Activated naive CD4-positive, alpha-beta T cell treated with Interleukin-2 at 50 U/mL for 16 hours (primary cell): ENCODE measurements around the gene POLR2J.
"Not testable (repeated sequence)": the region's sequence is repeated elsewhere in the genome, so short reads cannot be mapped to it uniquely, and the experiment has no call there.

Experiments
- DNase-seq: peaks from one replicate; pipeline ENCODE4 v3.0.0-alpha.2; 2020

Gene POLR2J

GRCh38 chr7:102494473-102495149 is 15.9 kb upstream of the POLR2J start:
- DNase-seq = not testable (repeated sequence)

- peak; percentile 15 for DNase-seq
These were observed 15.3 kb upstream of the POLR2J start for GRCh38 chr7:102494026-102494425.

DNA sequence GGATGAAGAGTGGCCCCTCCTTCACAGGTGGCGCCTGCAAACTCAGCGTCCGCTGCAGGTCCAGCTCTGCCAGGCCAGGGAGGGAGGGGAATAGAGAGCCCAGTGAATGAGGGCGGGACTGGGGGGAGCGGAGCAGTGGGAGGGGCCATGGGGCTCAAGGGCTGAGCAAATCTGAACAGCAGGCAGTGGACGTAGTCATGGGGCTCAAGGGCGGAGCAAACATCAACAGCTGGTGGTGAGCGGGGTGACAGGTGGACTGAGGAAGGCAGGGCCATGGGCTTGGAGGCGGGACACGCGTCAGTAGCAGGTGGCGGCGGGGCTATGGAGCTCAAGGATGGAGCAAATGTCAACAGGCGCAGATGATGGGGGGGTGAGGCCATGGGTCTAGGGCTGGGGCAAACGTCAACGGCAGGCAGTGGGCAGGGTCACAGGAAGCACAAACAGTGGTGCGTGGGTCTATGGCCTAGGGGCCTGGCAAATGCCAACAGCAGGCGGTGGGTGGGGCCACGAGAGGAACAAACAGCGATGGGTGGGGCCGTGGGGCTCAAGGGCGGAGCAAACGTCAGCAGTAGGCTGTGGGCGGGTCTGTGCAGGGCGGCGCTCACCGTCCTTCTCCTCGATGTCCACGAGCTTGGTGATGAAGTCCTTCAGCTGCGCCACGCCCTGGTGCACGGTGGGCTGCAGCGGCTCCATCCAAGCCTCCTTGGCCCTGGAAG is 14.7 kb upstream of the POLR2J start:
- DNase-seq = not testable (repeated sequence)

DNA sequence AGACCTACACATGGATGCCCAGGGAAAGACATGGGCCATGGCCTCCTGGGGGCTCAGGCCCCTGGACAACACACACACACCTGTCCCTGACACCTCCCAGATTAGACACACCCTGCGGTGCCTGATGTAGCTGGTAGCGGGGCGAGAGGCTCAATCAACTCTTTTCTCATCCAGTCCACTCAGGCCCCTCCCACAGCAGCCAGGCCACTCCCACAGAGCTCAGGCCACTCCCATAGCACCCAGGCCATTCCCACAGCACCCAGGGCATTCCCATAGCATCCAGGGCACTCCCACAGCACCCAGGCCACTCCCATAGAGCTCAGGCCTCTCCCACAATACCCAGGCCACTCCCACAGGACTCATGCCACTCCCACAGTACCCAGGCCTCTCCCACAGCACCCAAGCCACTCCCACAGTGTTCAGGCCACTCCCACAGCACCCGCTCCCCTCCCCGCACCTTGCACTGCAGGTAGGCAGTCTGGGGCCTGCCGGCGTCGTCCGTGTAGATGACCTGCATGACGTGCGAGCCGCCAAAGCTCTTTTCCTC is 11.9 kb upstream of the POLR2J start:
- peak; percentile 69 for DNase-seq

- DNase-seq = not testable (repeated sequence)
These were observed 5.6 kb upstream of the POLR2J start for GRCh38 chr7:102484317-102484716.

DNA sequence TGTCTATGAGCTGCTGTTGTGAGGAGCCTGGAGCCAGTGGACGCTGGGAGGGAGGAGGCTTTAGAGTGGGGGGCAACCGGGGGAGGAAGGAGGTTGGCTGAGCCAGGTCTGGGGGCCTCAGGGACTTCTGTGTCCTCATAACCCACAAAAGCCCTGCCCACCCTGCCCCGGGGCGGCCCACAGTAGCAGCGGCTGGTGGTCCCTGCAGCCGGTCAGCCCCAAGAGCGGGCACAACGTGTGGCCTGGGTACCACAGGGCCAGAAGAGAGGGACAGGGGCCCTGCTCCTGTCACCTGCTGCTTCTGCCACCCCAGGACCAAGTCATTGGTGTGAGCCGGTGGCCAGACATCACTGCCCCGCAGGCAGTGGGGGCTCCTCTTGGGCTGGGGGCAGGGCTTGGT is 3.2 kb upstream of the POLR2J start:
- not testable (repeated sequence) for DNase-seq

GRCh38 chr7:102479982-102480637 is 1.4 kb upstream of the POLR2J start:
- DNase-seq = peak; percentile 34

DNA sequence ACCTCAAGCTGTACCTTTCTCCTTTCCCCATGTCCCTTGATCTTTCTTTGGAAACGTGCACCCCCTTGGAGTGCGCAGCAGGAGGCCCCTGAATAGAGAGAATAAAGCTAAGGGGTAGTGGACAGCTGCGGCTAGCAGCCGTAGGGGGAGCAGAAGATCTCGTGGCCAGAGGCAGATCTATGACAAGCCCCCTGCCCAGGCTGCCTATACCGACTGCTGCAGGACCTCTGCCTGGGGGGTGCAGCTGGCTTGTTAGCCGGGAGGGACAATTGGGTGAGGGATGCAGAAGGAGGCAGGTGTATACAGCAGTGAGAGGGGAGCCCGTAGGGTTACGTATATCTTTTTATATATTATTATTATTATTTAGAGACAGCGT is 475 bp upstream of the POLR2J start:
- not testable (repeated sequence) for DNase-seq

- not testable (repeated sequence) for DNase-seq
These were observed 3.8 kb downstream of the POLR2J start for GRCh38 chr7:102474736-102475435.

DNA sequence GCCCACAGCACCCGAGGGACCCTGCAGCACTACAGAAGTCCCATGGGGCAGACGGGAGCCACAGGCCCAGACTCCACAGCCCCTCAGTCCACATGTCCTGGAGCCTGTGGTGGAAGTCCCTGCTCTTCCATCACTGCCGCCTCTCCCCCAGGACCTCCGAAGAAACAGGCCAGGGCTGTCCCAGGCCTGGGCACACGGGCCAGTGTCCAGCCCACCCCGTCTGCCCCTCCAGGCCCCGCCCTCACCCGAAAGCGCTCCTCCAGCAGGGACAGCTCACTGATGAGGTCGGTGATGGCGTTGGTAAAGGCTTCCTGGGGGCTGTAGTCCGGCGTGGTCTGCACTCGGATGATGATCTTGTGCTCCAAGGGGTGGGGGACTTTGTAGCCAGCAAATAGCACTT is 4.6 kb downstream of the POLR2J start:
- not testable (repeated sequence) for DNase-seq

DNA sequence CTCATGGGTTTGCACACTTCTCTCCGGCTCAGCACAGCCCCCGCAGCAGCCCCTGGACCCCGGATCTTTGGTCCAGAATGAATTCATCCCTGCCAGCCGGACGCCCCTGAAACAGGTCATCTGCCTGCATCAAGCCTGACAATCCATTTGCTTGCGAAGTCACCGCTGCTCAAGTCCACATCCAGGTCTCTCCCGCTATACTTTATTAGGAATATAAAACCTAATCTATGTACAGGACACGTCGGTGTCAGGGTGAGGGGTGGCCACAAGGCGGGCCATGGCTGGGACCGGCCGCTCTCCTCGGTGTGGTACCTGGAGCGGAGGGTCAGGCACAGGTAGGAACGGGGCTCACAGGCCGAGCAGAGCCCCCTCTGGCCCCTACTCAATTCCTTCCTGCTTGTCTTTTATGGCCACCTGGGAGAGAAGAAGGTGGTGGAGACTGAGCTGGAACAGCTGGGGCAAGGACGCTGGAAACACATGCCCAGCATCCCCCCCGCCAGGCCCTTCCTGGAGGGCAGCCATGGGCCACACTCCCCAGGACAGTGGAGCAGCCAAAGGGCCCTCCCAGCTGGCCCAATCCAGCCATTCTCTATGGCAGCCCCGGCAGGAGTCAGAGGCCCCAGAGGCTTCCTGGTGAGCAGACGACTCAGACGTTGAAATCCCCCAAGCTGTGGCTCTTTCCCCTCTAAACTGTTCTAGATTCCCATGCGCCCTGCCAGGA is 5.3 kb downstream of the POLR2J start:
- no peak for DNase-seq

- DNase-seq = no peak
These were observed 6.3 kb downstream of the POLR2J start for GRCh38 chr7:102472126-102473041.

DNA sequence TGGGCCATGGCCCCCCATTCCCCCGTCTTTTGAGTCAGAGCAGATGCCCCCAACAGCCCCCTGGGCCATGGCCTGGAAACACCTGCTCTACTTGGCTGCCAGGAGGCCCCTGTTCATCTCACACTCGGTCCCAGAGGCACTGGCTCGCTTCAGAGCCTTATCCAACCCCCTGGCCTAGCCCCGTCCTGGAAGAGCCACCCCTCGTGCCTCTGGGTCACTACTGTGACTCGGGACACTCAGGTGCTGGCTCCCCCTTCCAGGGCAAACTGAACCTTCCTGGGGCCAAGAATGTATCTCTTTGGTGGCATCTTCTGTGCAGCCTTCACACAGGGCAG is 7.0 kb downstream of the POLR2J start:
- DNase-seq = no peak

GRCh38 chr7:102469972-102470825 is 8.5 kb downstream of the POLR2J start:
- no peak for DNase-seq

- no peak for DNase-seq
These were observed 9.3 kb downstream of the POLR2J start for GRCh38 chr7:102469351-102469971.

DNA sequence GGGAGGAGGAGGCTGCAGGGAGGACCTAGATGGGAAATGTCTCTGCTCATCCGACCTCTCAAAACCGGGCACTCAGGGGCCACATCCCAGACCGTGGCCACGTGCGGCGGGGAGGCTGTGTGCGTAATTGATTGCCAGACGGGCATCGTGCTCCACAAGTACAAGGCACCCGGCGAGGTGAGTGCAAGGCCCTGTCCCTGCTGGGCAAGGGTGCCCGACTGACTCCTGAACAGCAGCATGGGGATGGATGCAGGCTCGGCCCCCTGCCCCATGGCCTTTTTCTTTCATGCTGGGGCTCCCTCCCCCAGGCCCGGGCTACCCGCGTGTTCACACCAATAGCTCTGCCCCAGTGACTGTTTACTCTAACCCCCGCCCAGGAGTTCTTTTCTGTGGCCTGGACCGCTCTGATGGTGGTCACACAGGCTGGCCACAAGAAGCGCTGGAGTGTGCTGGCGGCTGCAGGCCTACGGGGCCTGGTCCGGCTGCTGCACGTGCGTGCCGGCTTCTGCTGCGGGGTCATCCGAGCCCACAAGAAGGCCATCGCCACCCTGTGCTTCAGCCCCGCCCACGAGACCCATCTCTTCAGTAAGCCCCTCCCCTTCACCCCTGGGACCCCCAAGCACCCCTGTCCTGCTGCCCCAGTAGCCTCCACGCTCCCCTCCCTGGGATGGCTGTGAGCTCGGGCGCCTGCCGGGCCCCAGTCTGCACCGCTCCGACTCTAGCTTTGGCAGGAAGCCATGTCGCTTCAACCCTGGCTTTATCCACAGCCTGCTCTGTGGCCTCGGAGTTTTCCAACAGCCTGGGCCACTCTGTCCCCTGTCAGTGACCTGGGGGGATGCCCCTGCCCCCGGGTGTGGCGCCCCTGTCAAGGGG is 10.0 kb downstream of the POLR2J start:
- no peak for DNase-seq

- DNase-seq = no peak
These were observed 10.9 kb downstream of the POLR2J start for GRCh38 chr7:102467581-102468477.

DNA sequence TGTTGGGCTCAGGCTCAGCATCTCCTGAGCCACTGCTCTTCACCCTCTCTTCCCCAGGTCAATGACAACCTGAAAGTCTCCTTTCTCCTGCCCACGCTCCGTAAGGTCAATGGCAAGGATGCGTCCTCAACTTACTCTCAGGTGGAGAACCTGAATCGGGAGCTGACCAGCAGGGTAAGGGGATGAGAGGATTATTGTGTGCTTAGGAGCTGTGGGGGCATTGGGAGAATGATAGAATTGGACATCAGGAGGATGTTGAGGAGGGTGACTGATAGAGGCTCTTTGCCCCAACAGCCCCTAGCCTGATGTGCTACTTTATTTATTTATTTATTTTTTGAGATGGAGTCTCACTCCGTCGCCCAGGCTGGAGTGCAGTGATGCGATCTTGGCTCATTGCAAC is 12.6 kb downstream of the POLR2J start:
- DNase-seq = no peak
